Parathyroid adenoma (tissue), 2 donors: ENCODE measurements around the gene MROH9.

Source experiments
- H2AFZ ChIP-seq: fragments of 300-600 bp; sonication (generic); one replicate; pipeline ENCODE4 v1.7.0; 2017; ENCODE audit warnings: antibody characterized with exemption, mild to moderate bottlenecking
- H3K27ac ChIP-seq: fragments of 300-600 bp; sonication (generic); one replicate; pipeline ENCODE4 v1.7.0; 2017
- H3K27me3 ChIP-seq: fragments of 300-600 bp; sonication (generic); one replicate; pipeline ENCODE4 v1.7.0; 2017; ENCODE audit warnings: low read length; ENCODE audit not compliant: control insufficient read depth, insufficient read depth
- H3K36me3 ChIP-seq: fragments of 300-600 bp; sonication (generic); one replicate; pipeline ENCODE4 v1.7.0; 2017; ENCODE audit warnings: low read length; ENCODE audit not compliant: control insufficient read depth, insufficient read depth
- H3K4me1 ChIP-seq: fragments of 300-600 bp; sonication (generic); one replicate; pipeline ENCODE4 v1.7.0; 2017; ENCODE audit warnings: control low read depth
- H3K4me2 ChIP-seq: fragments of 300-600 bp; sonication (generic); one replicate; pipeline ENCODE4 v1.7.0; 2017; ENCODE audit warnings: low read length
- H3K4me3 ChIP-seq: fragments of 300-600 bp; sonication (generic); one replicate; pipeline ENCODE4 v1.7.0; 2017; ENCODE audit warnings: low read depth, low read length
- H3K79me2 ChIP-seq: fragments of 300-600 bp; sonication (generic); one replicate; pipeline ENCODE4 v1.7.0; 2017; ENCODE audit warnings: control low read depth
- H3K9ac ChIP-seq: fragments of 300-600 bp; sonication (generic); one replicate; pipeline ENCODE4 v1.7.0; 2017; ENCODE audit warnings: mild to moderate bottlenecking
- H3K9me3 ChIP-seq: fragments of 300-600 bp; sonication (generic); one replicate; pipeline ENCODE4 v1.7.0; 2017; ENCODE audit warnings: low read length; ENCODE audit not compliant: control insufficient read depth
- TF ChIP-seq, protein P1 (sequence below): fragments of 300-600 bp; sonication (generic); IDR thresholded peaks from one replicate; pipeline ENCODE4 v1.7.0; 2017; ENCODE audit warnings: antibody characterized with exemption, mild to moderate bottlenecking
- donor health status: primary hyperparathyroidism.

Gene MROH9

DNA sequence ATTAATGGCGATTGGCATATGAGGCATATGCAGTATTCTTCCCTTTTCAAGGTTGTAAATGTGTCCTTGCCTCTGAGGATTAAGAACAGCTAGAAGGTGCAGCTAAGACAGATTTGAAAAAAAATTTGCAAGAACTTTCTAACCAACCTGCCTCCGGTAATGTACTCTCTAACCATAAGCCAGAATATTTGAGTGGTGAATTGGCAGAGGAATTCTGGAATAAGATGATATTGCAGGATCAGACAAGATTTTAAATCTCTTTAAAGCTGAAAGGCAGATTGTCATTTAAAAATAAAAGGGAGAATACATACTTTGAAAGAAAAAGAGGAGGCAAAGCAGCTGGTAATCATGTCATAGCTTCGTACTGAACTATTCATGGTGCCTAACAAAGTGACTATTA, 29.2 kb downstream of the MROH9 start:
- H3K27ac ChIP-seq = no peak overlapping the region

DNA sequence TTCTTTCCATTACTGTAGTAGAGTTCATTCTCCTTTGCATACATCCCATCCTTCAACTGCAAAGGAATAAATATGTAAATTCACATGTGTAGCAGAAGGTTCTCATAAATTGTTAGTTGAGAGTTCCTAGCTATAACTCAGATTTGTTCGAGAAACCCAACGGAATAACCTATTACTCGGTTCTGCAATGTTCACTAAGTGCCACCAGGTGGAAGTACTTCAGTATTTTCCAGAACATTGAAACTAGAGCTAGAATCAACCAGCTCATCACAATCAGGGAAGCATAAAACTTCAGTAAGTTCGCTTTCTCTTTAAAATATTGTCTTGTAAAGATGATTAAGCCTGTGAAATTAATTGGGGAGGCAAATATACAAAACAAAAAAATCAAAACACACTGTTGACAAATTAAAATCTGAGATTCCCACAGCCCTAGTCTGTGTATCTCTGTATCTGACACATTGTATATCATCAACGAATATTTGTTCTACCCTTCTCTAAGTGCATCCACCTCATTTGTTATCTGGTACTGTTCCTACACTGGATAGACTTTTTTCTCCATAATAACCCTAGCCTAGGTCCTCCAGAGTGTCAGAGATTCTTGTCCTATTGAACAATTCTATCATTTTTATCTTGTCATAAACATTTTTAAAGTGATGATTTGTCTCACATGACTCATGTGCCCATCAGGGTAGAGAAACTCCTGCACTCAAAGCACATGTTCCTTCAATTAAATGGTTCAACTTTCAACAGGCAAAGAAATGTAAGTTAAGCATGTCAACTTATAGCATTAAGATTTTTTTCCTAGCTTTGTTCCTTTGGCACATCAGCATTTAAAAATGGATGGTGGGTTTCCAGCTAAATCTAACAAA, 31.9 kb downstream of the MROH9 start:
- Histone ChIP-seq H3K4me3 (no peak overlapping the region), H3K9ac (no peak overlapping the region), H3K27me3 (no peaks in the 10 kb centered on the region), H3K4me1 (no peaks in the 10 kb centered on the region), H3K9me3 (no peaks in the 10 kb centered on the region), H3K36me3 (no peaks in the 10 kb centered on the region), H3K4me2 (no peak overlapping the region), H3K27ac (no peak overlapping the region), H3K79me2 (no peaks in the 10 kb centered on the region), H2AFZ (no peak overlapping the region)
- TF ChIP-seq, protein P1, sequence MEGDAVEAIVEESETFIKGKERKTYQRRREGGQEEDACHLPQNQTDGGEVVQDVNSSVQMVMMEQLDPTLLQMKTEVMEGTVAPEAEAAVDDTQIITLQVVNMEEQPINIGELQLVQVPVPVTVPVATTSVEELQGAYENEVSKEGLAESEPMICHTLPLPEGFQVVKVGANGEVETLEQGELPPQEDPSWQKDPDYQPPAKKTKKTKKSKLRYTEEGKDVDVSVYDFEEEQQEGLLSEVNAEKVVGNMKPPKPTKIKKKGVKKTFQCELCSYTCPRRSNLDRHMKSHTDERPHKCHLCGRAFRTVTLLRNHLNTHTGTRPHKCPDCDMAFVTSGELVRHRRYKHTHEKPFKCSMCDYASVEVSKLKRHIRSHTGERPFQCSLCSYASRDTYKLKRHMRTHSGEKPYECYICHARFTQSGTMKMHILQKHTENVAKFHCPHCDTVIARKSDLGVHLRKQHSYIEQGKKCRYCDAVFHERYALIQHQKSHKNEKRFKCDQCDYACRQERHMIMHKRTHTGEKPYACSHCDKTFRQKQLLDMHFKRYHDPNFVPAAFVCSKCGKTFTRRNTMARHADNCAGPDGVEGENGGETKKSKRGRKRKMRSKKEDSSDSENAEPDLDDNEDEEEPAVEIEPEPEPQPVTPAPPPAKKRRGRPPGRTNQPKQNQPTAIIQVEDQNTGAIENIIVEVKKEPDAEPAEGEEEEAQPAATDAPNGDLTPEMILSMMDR = peak; percentile 21

More for the DNA sequence above, 29.2 kb downstream of the MROH9 start:
- no peak overlapping the region for H3K4me2 ChIP-seq
- no peaks in the 10 kb centered on the region for H3K36me3 ChIP-seq
- H3K4me1 ChIP-seq = no peaks in the 10 kb centered on the region
- H3K9me3 ChIP-seq = no peaks in the 10 kb centered on the region
- no peaks in the 10 kb centered on the region for H3K27me3 ChIP-seq
- H3K9ac ChIP-seq = no peak overlapping the region
- H3K4me3 ChIP-seq = no peak overlapping the region
- no peaks in the 10 kb centered on the region for H3K79me2 ChIP-seq
- no peak overlapping the region for H2AFZ ChIP-seq
- TF ChIP-seq, protein P1 = no peak

DNA sequence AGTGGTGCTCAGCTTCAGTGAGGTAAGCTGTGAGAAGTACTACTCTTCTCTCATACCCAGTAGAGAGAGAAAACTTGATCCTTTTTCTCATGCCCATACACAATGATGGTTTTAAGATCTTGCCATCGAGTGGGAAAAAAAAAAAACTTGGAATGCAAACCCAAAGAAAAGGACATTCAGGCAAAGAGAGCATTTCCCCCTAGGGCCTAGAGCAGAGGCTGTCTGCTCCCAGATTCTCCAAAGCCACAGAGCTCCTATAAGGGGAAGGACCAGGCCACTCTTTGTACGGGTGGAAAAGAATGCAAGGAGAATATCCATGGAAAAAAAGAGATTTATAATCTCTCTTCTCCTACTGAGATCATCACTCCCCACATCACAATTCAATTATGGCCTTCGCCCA, 34.9 kb downstream of the MROH9 start:
- TF ChIP-seq, protein P1 = no peak
- Histone ChIP-seq H3K4me2 (no peak overlapping the region), H3K9ac (no peak overlapping the region), H3K9me3 (no peaks in the 10 kb centered on the region), H3K4me1 (no peaks in the 10 kb centered on the region), H3K36me3 (no peaks in the 10 kb centered on the region), H3K27me3 (no peaks in the 10 kb centered on the region), H3K4me3 (no peak overlapping the region), H2AFZ (no peak overlapping the region), H3K27ac (no peak overlapping the region), H3K79me2 (no peaks in the 10 kb centered on the region)

DNA sequence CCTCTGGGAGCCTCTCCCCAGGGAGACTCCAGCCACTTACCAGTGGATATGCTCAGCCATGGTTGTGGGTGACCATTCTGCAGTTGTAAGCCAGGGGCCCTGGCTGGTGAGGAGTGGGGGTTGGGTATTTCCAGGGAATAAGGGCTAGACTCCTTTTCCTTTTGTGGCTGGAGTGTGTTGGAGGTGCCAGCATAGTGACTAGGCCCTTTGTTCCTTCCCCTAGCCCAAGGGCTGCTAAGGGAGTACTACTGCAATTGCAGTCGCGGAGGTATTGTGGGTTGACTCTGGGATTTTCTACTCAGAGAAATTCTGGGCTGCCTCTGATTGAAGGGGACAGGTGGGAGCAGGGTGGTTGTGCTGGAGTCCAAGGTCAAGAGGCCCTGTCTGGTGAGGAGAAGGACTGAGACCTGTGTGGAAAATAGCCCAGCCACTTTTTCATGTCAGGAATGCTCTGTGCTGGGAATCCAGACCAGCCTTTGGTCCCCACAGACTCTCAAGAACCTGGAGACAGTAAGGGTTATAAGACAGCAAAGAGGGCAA, 43.1 kb downstream of the MROH9 start:
- Histone ChIP-seq H3K9ac (no peak overlapping the region), H3K79me2 (no peaks in the 10 kb centered on the region), H2AFZ (no peak overlapping the region), H3K36me3 (no peaks in the 10 kb centered on the region), H3K4me3 (no peak overlapping the region), H3K4me2 (no peak overlapping the region), H3K27ac (no peak overlapping the region), H3K9me3 (no peaks in the 10 kb centered on the region), H3K27me3 (no peaks in the 10 kb centered on the region), H3K4me1 (no peaks in the 10 kb centered on the region)
- TF ChIP-seq, protein P1 = no peak
